ENCODE data around the gene CDC42SE2.

The CDC42SE2 gene

DNA sequence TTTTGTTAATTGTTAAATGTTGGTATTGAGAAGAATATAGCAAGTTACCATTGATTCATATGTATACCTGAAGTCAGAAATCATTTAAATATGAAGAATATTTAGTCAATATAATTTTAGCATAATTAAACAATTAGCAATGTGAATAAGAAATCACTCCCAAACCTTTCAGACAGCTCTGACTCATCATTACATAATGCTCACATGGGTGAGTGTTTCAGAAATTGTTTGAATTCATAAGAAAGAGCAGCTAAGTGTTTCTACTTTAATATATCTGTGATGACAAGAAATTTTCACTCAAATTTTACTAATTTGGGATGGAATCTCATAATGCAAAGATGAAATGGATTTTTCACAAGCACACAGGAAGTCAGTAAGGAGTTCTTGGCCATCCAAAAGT lies 42.0 kb upstream of the CDC42SE2 start:
- Histone ChIP-seq H4K20me1 (ENCODE audit: insufficient read depth, low read length) (no peaks in the 10 kb centered on the region), H3K9me2 (ENCODE audit: low read depth, low read length) (no peaks in the 10 kb centered on the region), H3K36me3 (ENCODE audit: insufficient read depth, low read length) (peaks cover 72% of the 10 kb centered on the region), H3K27me3 (ENCODE audit: insufficient read depth, low read length) (no peaks in the 10 kb centered on the region), H3K4me1 (ENCODE audit: insufficient read depth, low read length, severe bottlenecking) (peaks cover 1% of the 10 kb centered on the region), H3K9ac (ENCODE audit: low read length) (no peak overlapping the region), H2AFZ (ENCODE audit: low read length) (no peak overlapping the region), H3K4me3 (ENCODE audit: low read depth, low read length, poor library complexity, severe bottlenecking) (no peak overlapping the region), H3K79me2 (ENCODE audit: insufficient read depth, low read length) (peaks cover 58% of the 10 kb centered on the region), H3F3A (ENCODE audit: insufficient read depth, low read length) (no peaks in the 10 kb centered on the region), H3K4me2 (ENCODE audit: low read length) (no peak overlapping the region), H3K27ac (ENCODE audit: low read depth, low read length, poor library complexity, severe bottlenecking) (no peak overlapping the region), H3K9me3 (ENCODE audit: low read length) (no peaks in the 10 kb centered on the region)
- no peak for TF ChIP-seq EZH2 (IDR thresholded peaks at IDR 0.05; ENCODE audit: borderline replicate concordance, low read length)

DNA sequence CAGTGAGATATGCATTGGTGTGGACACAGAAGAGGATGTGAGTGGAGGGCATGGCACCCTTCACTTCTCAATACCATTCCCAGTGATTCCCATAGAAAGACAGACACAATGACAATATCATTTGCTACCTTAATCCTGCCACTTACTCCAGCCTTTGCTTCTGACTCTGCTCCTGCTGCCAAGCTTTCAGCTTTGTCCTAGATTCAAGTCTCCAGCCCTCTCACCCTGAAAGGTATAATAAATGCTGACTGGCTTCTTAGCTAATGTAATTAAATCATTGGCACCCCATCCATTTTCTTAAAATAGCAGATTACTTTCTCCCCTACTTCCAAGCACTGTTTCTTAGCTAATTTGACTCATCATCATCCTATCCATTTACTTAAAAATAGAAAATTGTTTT lies 41.1 kb upstream of the CDC42SE2 start:
- no peak for TF ChIP-seq EZH2 (IDR thresholded peaks at IDR 0.05; ENCODE audit: borderline replicate concordance, low read length)
- TF ChIP-seq, protein P1, sequence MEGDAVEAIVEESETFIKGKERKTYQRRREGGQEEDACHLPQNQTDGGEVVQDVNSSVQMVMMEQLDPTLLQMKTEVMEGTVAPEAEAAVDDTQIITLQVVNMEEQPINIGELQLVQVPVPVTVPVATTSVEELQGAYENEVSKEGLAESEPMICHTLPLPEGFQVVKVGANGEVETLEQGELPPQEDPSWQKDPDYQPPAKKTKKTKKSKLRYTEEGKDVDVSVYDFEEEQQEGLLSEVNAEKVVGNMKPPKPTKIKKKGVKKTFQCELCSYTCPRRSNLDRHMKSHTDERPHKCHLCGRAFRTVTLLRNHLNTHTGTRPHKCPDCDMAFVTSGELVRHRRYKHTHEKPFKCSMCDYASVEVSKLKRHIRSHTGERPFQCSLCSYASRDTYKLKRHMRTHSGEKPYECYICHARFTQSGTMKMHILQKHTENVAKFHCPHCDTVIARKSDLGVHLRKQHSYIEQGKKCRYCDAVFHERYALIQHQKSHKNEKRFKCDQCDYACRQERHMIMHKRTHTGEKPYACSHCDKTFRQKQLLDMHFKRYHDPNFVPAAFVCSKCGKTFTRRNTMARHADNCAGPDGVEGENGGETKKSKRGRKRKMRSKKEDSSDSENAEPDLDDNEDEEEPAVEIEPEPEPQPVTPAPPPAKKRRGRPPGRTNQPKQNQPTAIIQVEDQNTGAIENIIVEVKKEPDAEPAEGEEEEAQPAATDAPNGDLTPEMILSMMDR (IDR thresholded peaks at IDR 0.05; ENCODE audit: low read length) = no peak
- Histone ChIP-seq H3K4me2 (ENCODE audit: low read length) (no peak overlapping the region), H3K9me2 (ENCODE audit: low read depth, low read length) (no peaks in the 10 kb centered on the region), H3K27me3 (ENCODE audit: insufficient read depth, low read length) (no peaks in the 10 kb centered on the region), H3K9me3 (ENCODE audit: low read length) (no peaks in the 10 kb centered on the region), H3F3A (ENCODE audit: insufficient read depth, low read length) (no peaks in the 10 kb centered on the region), H4K20me1 (ENCODE audit: insufficient read depth, low read length) (no peaks in the 10 kb centered on the region), H3K36me3 (ENCODE audit: insufficient read depth, low read length) (peaks cover 72% of the 10 kb centered on the region), H2AFZ (ENCODE audit: low read length) (no peak overlapping the region), H3K9ac (ENCODE audit: low read length) (no peak overlapping the region), H3K79me2 (ENCODE audit: insufficient read depth, low read length) (peaks cover 52% of the 10 kb centered on the region), H3K4me1 (ENCODE audit: insufficient read depth, low read length, severe bottlenecking) (no peaks in the 10 kb centered on the region), H3K27ac (ENCODE audit: low read depth, low read length, poor library complexity, severe bottlenecking) (no peak overlapping the region), H3K4me3 (ENCODE audit: low read depth, low read length, poor library complexity, severe bottlenecking) (no peak overlapping the region)

DNA sequence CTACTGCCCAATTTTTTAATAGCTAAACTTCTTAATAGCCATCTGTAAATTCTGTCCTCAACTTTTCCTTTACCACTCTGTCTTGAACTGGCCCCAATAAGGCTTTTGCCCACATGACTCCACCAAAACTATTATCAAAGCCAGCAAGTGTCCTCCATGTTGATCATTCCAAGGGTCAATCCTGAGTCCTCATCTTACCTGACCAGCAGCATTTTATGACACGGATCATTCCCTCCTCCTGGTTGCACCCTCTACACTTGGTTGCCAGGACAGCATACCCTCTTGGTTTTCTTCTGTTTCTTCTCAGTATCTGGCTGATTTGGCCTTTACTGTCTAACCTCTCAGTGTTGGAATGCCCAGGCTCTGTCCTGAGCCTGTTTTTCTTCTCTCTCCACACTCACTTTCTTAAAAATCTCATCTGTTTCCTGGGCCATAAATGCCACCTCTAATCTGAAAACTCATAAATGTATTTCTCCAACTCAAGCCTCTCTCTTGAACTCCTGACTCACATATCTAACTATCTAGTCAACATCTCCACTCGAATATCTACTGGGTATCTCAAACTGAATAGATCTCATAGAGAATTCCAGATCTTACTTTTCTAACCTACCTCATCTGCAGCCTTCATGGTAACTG lies 40.0 kb upstream of the CDC42SE2 start:
- no peak overlapping the region for H3K9ac ChIP-seq (ENCODE audit: low read length)
- H3K36me3 ChIP-seq (ENCODE audit: insufficient read depth, low read length) = peaks cover 72% of the 10 kb centered on the region
- no peaks in the 10 kb centered on the region for H3K4me1 ChIP-seq (ENCODE audit: insufficient read depth, low read length, severe bottlenecking)
- H3K4me3 ChIP-seq (ENCODE audit: low read depth, low read length, poor library complexity, severe bottlenecking) = no peak overlapping the region
- no peak for TF ChIP-seq EZH2 (IDR thresholded peaks at IDR 0.05; ENCODE audit: borderline replicate concordance, low read length)
- TF ChIP-seq, protein P1 (IDR thresholded peaks at IDR 0.05; ENCODE audit: low read length) = no peak
- H3K79me2 ChIP-seq (ENCODE audit: insufficient read depth, low read length) = peaks cover 41% of the 10 kb centered on the region
- H4K20me1 ChIP-seq (ENCODE audit: insufficient read depth, low read length) = no peaks in the 10 kb centered on the region
- H3K27ac ChIP-seq (ENCODE audit: low read depth, low read length, poor library complexity, severe bottlenecking) = peak overlapping the region; percentile 29
- H3K9me2 ChIP-seq (ENCODE audit: low read depth, low read length) = no peaks in the 10 kb centered on the region
- no peak overlapping the region for H2AFZ ChIP-seq (ENCODE audit: low read length)
- H3K4me2 ChIP-seq (ENCODE audit: low read length) = no peak overlapping the region
- no peaks in the 10 kb centered on the region for H3K9me3 ChIP-seq (ENCODE audit: low read length)
- no peaks in the 10 kb centered on the region for H3K27me3 ChIP-seq (ENCODE audit: insufficient read depth, low read length)
- H3F3A ChIP-seq (ENCODE audit: insufficient read depth, low read length) = no peaks in the 10 kb centered on the region

All from OCI-LY1 (cell line).